ENCODE data around the gene CITED2.

The CITED2 gene

DNA sequence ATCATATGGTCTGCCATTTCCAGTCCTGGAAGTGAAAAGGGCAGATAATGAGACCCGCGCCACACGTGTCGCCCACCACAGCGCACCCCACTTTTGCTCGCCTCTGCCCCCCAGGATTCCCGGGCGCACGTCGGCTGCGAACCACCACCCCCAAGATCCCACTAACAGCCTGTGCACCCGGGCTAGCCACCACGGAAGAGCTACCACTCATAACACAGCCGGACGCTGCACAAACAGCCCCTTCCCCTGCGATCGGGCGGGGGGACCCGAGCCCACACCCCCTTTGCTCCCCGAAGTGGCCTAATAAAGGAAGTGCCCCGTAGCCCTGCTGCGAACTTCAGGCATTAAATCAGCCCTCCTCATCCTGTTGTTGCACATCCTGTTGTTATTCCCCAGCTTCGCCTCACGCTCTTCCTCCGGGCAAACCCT lies 506 bp downstream of the CITED2 start:
- TF ChIP-seq, protein P1, sequence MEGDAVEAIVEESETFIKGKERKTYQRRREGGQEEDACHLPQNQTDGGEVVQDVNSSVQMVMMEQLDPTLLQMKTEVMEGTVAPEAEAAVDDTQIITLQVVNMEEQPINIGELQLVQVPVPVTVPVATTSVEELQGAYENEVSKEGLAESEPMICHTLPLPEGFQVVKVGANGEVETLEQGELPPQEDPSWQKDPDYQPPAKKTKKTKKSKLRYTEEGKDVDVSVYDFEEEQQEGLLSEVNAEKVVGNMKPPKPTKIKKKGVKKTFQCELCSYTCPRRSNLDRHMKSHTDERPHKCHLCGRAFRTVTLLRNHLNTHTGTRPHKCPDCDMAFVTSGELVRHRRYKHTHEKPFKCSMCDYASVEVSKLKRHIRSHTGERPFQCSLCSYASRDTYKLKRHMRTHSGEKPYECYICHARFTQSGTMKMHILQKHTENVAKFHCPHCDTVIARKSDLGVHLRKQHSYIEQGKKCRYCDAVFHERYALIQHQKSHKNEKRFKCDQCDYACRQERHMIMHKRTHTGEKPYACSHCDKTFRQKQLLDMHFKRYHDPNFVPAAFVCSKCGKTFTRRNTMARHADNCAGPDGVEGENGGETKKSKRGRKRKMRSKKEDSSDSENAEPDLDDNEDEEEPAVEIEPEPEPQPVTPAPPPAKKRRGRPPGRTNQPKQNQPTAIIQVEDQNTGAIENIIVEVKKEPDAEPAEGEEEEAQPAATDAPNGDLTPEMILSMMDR (conservative IDR thresholded peaks at IDR 0.05) = no peak
- peak overlapping the region; percentile 99 for H3K27ac ChIP-seq

GRCh38 chr6:139373154-139373927 lies 1.1 kb downstream of the CITED2 start:
- peak overlapping the region; percentile 99 for H3K27ac ChIP-seq
- TF ChIP-seq, protein P1 (conservative IDR thresholded peaks at IDR 0.05) = peak; percentile 58

DNA sequence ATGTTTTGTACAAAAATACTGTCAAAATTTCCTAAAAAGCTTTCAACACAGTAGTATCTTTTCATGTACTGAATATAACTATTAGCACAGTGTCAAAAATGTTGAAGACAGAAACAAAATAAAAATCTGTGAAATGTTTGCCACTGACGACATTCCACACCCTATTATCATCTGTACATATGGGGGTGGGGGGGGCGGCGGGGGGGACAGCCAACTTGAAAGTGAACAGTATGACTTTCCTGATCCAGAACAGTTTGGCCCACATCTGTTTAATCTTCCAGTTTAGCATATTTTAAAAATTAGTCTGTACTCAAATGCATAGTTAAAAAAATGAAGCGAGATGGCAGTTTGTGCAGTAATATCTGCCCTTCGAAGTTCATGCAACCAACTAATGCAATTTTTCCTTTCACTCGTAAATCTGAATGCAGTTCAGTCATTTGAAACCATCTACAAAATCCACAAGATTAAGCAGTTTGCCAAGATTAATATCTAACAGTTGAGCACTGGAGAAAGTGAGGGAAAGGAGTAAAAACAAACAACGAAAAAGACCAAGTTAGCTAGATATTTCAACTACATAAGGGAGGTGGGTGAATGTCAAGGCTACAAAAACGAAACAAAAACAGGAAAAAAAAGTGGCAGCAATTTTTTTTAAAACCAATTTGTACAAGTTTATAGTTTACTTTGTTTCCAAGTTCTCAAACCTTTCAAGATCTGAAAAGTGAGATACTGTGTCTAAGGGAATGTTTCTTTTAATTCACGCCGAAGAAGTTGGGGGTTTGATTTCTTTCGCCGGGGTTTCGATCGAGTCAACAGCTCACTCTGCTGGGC lies 1.9 kb downstream of the CITED2 start:
- H3K27ac ChIP-seq = peak overlapping the region; percentile 99
- TF ChIP-seq, protein P1 (conservative IDR thresholded peaks at IDR 0.05) = no peak

DNA sequence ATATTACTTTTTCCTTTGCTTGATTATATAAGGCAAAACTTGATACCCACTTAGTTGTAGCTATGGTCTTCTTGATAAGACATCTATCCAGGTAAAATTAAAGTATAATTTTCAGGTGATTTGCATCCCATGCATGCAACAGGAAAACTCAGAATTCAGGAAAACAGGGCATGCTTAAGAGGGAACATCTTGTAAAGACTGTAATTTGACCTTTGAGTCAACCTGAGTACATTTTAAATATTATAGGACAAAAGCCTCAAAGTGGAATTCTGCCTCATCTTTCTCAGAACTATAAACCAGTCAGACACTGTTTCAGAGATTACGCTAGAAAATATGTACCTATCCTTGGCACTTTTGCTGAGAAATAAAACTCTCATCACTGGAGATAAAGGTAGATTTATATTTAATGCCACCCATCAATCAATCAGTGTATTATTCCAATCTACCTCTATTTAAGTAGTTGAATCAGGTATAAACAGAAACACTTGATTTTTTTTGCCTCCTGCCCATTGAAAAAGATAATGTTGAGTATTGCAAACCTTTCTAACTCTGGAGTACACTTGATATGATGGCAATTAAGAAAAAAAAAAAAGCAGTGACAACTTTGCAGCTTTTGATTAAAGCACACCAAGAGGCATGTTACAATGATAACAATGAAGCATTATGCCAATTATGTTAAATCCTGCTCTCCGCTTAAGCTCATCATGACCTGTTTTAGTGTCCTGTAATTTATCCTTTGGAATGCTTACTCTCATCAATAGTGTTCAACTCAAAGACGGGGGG lies 2.8 kb downstream of the CITED2 start:
- peak overlapping the region; percentile 99 for H3K27ac ChIP-seq
- TF ChIP-seq, protein P1 (conservative IDR thresholded peaks at IDR 0.05) = no peak

GRCh38 chr6:139370999-139371345 lies 3.5 kb downstream of the CITED2 start:
- H3K27ac ChIP-seq = peak overlapping the region; percentile 99
- TF ChIP-seq, protein P1 (conservative IDR thresholded peaks at IDR 0.05) = no peak

GRCh38 chr6:139370283-139370998 lies 4.0 kb downstream of the CITED2 start:
- peak overlapping the region; percentile 99 for H3K27ac ChIP-seq

More at GRCh38 chr6:139370283-139370998, 4.0 kb downstream of the CITED2 start:
- TF ChIP-seq, protein P1 (conservative IDR thresholded peaks at IDR 0.05) = no peak

All from VCaP (cell line).